BLaER1 (cell line): ENCODE results near the gene PGAM4.
"Not testable (repeated sequence)": the region's sequence is repeated elsewhere in the genome, so short reads cannot be mapped to it uniquely, and the experiment has no call there.

Experiments used
- H3K27ac ChIP-seq: shearing (Covaris generic); formaldehyde crosslinking; 2 replicates; pipeline ENCODE4 v1.8.1; 2022
- H3K27me3 ChIP-seq: shearing (Covaris generic); formaldehyde crosslinking; 2 replicates; pipeline ENCODE4 v1.8.1; 2022
- H3K36me3 ChIP-seq: shearing (Covaris generic); formaldehyde crosslinking; 2 replicates; pipeline ENCODE4 v1.8.1; 2022
- H3K4me1 ChIP-seq: shearing (Covaris generic); formaldehyde crosslinking; 2 replicates; pipeline ENCODE4 v1.8.1; 2022
- H3K4me2 ChIP-seq: shearing (Covaris generic); formaldehyde crosslinking; 2 replicates; pipeline ENCODE4 v1.8.1; 2022
- H3K4me3 ChIP-seq: shearing (Covaris generic); formaldehyde crosslinking; 2 replicates; pipeline ENCODE4 v1.8.1; 2022
- H3K9ac ChIP-seq: shearing (Covaris generic); formaldehyde crosslinking; 2 replicates; pipeline ENCODE4 v1.8.1; 2022
- H3K9me3 ChIP-seq: shearing (Covaris generic); formaldehyde crosslinking; 2 replicates; pipeline ENCODE4 v1.8.1; 2022
- H4K20me1 ChIP-seq: shearing (Covaris generic); formaldehyde crosslinking; 2 replicates; pipeline ENCODE4 v1.8.1; 2022
- Cebpa-rat ChIP-seq: shearing (Covaris generic); IDR thresholded peaks from 2 replicates; pipeline ENCODE4 v1.8.1; 2022

The PGAM4 gene

DNA sequence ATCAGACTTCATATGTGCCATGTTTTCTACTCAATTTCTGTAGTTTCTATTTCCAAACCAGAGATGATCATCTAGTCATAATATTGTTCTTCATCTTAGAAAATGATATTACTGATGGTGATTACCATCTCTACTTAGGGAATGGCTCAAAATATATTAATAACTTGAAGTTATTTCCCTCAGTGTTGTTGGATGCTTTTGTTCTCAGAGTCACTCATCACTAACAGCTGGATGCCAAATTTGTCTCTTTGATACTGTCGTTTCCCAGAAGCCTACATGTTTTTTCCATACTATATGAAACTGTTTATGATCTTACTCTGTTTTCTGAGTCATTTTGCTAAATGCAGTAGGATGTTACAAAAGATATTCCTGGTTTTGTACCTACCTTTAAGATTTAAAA lies 8.9 kb downstream of the PGAM4 start:
- no peaks in the 10 kb centered on the region for H4K20me1 ChIP-seq
- H3K4me3 ChIP-seq, result no peak overlapping the region
- no peaks in the 10 kb centered on the region; the same call in 1 of the 2 replicates for H3K36me3 ChIP-seq
- H3K4me1 ChIP-seq, result no peaks in the 10 kb centered on the region
- H3K27me3 ChIP-seq, result peaks cover 32% of the 10 kb centered on the region
- no peak overlapping the region for H3K4me2 ChIP-seq
- peaks cover 13% of the 10 kb centered on the region for H3K9me3 ChIP-seq
- no peak for TF ChIP-seq Cebpa-rat
- no peak overlapping the region for H3K27ac ChIP-seq
- no peak overlapping the region for H3K9ac ChIP-seq

DNA sequence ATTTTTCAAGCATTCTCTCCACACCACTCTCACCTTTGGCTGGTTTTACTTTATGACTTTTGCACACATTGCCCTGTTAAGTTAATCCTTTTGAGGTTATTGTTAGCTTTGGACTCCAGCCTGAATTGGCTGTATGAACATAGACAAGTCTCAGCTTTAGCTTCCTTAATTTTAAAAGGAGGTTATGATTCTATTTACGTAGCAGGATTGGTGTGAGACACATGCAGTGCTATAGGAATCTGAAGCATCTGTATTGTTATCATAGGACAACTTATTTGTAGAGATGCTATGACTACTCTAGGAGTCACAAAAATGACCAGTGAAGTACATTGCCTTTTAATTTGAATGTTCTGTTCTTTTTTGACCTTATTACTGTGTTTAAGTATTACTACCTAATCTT lies 15.7 kb downstream of the PGAM4 start:
- Histone ChIP-seq H3K9me3 (peaks cover 10% of the 10 kb centered on the region), H3K4me1 (no peaks in the 10 kb centered on the region), H3K27ac (no peak overlapping the region), H3K9ac (no peak overlapping the region), H3K4me2 (no peak overlapping the region), H4K20me1 (peaks cover 6% of the 10 kb centered on the region; the same call in 1 of the 2 replicates), H3K27me3 (peaks cover 13% of the 10 kb centered on the region), H3K4me3 (no peak overlapping the region), H3K36me3 (no peaks in the 10 kb centered on the region; the same call in 1 of the 2 replicates)
- no peak for TF ChIP-seq Cebpa-rat

DNA sequence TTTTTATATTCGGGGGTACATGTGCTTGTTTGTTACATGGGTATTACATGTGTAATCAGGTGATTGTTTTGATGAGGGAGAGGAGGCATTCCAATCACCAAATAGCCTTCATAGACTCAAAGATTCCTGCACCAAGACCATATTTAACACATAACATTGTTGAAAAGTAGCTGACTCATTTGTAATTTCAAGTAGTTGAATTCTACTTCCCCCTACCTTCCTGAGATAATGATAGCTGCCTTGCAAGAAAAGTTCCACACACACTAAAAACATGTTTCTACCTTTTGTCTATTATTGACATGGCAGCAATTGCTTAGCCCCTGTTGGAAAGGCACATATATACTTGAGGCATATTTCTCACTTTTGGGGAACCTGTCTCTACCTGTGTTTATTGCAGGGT lies 16.1 kb downstream of the PGAM4 start:
- no peak for TF ChIP-seq Cebpa-rat
- H3K9me3 ChIP-seq, result peaks cover 6% of the 10 kb centered on the region; the same call in 1 of the 2 replicates
- H3K27me3 ChIP-seq, result peaks cover 13% of the 10 kb centered on the region
- peaks cover 6% of the 10 kb centered on the region; the same call in 1 of the 2 replicates for H4K20me1 ChIP-seq
- H3K4me2 ChIP-seq, result no peak overlapping the region
- no peak overlapping the region for H3K27ac ChIP-seq
- H3K4me1 ChIP-seq, result no peaks in the 10 kb centered on the region
- no peak overlapping the region for H3K4me3 ChIP-seq
- no peak overlapping the region for H3K9ac ChIP-seq
- H3K36me3 ChIP-seq, result no peaks in the 10 kb centered on the region; the same call in 1 of the 2 replicates

DNA sequence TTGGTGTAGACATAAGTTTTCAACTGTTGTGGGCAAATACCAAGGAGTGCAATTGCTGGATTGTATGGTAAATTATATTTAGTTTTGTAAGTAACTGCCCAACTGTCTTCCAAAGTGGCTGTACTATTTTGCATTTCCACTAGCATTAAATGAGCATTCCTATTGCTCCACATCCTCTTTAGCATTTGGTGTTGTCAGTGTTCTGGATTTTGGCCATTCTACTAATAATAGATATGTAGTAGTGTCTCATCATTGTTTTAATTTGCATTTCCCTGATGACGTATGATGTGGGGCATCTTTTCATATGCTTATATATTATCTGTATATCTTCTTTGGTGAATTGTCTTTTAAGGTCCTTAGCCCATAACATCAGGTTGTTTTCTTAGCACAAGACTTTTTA lies 17.3 kb downstream of the PGAM4 start:
- no peak overlapping the region for H3K4me2 ChIP-seq
- peaks cover 6% of the 10 kb centered on the region; the same call in 1 of the 2 replicates for H4K20me1 ChIP-seq

DNA sequence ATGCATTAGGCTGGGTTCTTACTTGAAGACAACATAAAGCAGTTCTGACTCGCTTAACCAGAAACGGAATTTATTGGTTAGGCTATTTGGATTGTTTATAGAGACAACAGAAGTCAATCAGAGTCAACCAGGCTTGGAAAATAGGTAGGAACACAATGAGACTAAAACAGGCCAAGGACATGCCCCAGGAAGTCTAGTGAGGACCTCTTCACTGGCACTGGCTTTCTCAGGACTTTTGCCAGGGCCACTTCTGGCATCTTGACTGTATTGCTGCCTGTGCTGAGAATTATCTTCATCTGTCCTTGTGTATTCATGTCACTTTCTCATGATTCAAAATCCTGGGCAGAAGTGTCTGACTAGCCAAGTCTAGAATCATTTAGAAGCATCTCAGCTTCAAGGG lies 19.6 kb downstream of the PGAM4 start:
- Histone ChIP-seq H3K4me2 (no peak overlapping the region), H4K20me1 (peaks cover 6% of the 10 kb centered on the region; the same call in 1 of the 2 replicates), H3K9ac (no peak overlapping the region), H3K27me3 (peaks cover 10% of the 10 kb centered on the region), H3K9me3 (no peaks in the 10 kb centered on the region), H3K4me1 (no peaks in the 10 kb centered on the region), H3K4me3 (no peak overlapping the region), H3K36me3 (no peaks in the 10 kb centered on the region), H3K27ac (no peak overlapping the region)
- TF ChIP-seq Cebpa-rat, result no peak

More for the DNA sequence above, 17.3 kb downstream of the PGAM4 start:
- Histone ChIP-seq H3K9ac (no peak overlapping the region), H3K4me3 (no peak overlapping the region), H3K4me1 (no peaks in the 10 kb centered on the region), H3K36me3 (no peaks in the 10 kb centered on the region), H3K27ac (no peak overlapping the region), H3K27me3 (peaks cover 13% of the 10 kb centered on the region), H3K9me3 (no peaks in the 10 kb centered on the region)
- TF ChIP-seq Cebpa-rat, result no peak

DNA sequence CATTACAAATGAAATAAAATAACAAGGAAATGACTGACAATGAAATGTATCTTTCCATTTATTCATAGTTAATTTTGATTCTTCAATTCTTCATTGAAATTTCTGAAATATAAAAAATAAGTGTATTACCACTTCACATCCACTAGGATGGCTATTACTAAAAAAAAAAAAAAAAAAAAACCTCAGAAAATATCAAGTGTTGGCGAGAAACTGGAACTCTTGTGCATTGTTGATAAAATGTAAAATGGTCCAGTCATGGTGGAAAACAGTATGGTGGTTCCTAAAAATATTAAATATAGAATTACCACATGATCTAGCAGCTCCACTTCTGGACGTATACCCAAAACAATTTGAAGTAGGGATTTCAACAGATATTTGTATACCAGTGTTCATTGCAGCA lies 22.9 kb downstream of the PGAM4 start:
- no peak overlapping the region for H3K4me2 ChIP-seq
- no peaks in the 10 kb centered on the region for H3K36me3 ChIP-seq
- no peak overlapping the region for H3K27ac ChIP-seq
- H3K4me1 ChIP-seq, result peaks cover 8% of the 10 kb centered on the region; the same call in 1 of the 2 replicates
- H3K9me3 ChIP-seq, result no peaks in the 10 kb centered on the region
- peaks cover 14% of the 10 kb centered on the region for H3K27me3 ChIP-seq
- H3K4me3 ChIP-seq, result no peak overlapping the region
- H4K20me1 ChIP-seq, result peaks cover 6% of the 10 kb centered on the region; the same call in 1 of the 2 replicates
- H3K9ac ChIP-seq, result no peak overlapping the region
- TF ChIP-seq Cebpa-rat, result no peak

DNA sequence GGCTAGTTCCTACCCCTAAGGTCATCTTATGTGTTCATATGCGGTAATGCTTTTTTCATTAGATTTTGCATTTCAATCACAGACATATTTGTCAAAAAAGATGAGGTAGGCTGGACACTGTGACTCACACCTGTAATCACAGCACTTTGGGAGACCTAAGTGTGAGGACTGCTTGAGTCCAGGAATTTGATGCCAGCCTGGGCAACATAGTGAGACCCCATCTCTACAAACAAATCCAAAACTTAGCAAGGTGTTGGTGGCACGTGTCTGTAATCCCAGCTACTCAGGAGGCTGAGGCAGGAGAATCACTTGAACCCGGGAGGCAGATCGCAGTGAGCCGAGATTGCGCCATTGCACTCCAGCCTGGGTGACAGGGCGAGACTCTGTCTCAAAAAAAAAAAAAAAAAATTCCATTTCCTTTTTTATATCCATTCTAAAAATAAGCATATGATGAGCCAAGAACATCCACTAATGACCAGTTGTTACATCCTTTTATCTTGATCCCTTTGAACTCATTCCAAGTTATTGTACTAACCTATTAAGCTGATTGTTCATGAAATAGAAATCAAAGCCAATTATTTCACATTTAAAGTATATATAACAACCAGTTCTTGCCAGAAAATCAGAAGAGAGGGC lies 23.4 kb downstream of the PGAM4 start:
- Histone ChIP-seq H3K9me3 (no peaks in the 10 kb centered on the region), H3K4me3 (no peak overlapping the region), H3K4me2 (no peak overlapping the region), H3K36me3 (no peaks in the 10 kb centered on the region), H3K27ac (no peak overlapping the region), H3K4me1 (peaks cover 8% of the 10 kb centered on the region; the same call in 1 of the 2 replicates), H4K20me1 (peaks cover 6% of the 10 kb centered on the region; the same call in 1 of the 2 replicates), H3K27me3 (peaks cover 14% of the 10 kb centered on the region), H3K9ac (no peak overlapping the region)
- no peak for TF ChIP-seq Cebpa-rat

DNA sequence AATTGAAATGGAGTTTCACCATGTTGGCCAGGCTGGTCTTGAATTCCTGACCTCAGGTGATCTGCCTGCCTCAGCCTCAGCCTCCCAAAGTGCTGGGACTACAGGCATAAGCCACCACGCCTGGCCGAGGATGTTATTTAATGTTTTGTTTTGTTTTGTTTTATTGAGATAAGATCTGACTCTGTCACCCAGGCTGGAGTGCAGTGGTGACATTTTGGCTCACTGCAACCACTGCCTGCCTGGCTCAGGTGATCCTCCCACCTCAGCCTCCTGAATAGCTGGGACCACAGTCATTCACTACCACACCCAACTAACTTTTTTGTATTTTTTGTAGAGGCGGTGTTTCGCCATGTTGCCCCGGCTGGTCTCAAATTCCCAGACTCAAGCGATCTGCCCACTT lies 24.4 kb downstream of the PGAM4 start:
- not testable (repeated sequence) for H3K9me3 ChIP-seq, H3K4me2 ChIP-seq, H3K4me1 ChIP-seq, H3K27ac ChIP-seq, H3K36me3 ChIP-seq, H4K20me1 ChIP-seq, H3K9ac ChIP-seq, H3K4me3 ChIP-seq
- peaks cover 12% of the 10 kb centered on the region for H3K27me3 ChIP-seq

DNA sequence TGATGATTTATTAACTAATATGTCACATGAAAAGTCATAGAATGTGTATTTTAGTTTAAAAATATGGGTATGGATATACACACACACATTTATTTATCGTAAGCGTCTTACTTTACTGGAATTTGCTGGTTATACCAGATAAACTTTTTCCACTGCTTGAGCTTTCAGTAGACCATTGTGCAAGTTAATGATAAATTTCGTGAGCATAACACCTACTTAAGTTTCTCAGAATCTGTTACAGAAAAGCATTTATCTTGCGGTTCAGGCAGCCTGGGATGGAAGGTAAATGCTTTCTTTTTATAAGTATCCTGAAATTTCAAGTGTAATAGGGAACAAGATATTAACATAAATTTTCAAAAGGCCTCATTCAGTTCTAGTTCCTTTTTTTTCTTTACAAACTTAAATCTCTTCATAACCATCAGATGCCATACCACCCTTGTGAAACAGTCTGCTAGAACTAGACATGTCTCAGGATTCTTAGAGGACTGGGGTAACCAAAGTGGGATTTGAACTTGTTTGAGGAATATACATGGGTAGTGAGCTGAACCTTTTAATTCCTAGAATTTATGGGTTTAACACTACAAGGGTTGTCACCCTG lies 31.3 kb downstream of the PGAM4 start:
- no peak overlapping the region for H3K4me2 ChIP-seq
- peaks cover 24% of the 10 kb centered on the region for H3K27me3 ChIP-seq

DNA sequence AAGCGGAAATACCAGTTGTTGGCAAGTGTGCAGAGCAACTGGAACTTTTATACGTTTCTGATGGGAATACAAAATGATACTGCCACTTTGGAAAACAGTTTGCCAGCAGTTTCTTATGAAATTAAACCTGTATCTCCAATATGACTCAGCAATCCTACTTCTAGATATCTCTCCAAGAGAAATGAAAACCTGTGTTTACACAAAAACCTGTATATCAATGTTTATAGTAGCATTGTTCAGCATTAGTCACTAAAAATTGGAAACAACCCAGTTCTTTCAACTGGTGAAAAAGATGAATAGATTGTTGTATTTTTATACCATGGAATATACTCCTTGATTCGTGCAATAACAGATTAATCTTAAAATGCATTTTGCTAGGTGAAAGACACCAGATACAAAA lies 32.1 kb downstream of the PGAM4 start:
- no peak overlapping the region for H3K4me2 ChIP-seq
- H3K36me3 ChIP-seq, result 0 out of 2 replicates have a peak, but pooled peaks cover 6% of the 10 kb centered on the region
- H3K9ac ChIP-seq, result no peak overlapping the region
- no peak overlapping the region for H3K27ac ChIP-seq
- no peak for TF ChIP-seq Cebpa-rat
- H3K9me3 ChIP-seq, result peaks cover 8% of the 10 kb centered on the region; the same call in 1 of the 2 replicates
- H3K4me3 ChIP-seq, result no peak overlapping the region
- peaks cover 17% of the 10 kb centered on the region for H3K27me3 ChIP-seq
- H4K20me1 ChIP-seq, result peaks cover 7% of the 10 kb centered on the region; the same call in 1 of the 2 replicates
- no peaks in the 10 kb centered on the region for H3K4me1 ChIP-seq

More for the DNA sequence above, 31.3 kb downstream of the PGAM4 start:
- Histone ChIP-seq H3K9me3 (peaks cover under 1% of the 10 kb centered on the region; the same call in 1 of the 2 replicates), H3K9ac (no peak overlapping the region), H3K4me1 (peaks cover 6% of the 10 kb centered on the region; the same call in 1 of the 2 replicates), H3K27ac (no peak overlapping the region), H3K4me3 (no peak overlapping the region), H4K20me1 (peaks cover 7% of the 10 kb centered on the region; the same call in 1 of the 2 replicates), H3K36me3 (no peaks in the 10 kb centered on the region)
- no peak for TF ChIP-seq Cebpa-rat
